ENCODE measurements around the gene TOMM22.

TOMM22 gene

DNA sequence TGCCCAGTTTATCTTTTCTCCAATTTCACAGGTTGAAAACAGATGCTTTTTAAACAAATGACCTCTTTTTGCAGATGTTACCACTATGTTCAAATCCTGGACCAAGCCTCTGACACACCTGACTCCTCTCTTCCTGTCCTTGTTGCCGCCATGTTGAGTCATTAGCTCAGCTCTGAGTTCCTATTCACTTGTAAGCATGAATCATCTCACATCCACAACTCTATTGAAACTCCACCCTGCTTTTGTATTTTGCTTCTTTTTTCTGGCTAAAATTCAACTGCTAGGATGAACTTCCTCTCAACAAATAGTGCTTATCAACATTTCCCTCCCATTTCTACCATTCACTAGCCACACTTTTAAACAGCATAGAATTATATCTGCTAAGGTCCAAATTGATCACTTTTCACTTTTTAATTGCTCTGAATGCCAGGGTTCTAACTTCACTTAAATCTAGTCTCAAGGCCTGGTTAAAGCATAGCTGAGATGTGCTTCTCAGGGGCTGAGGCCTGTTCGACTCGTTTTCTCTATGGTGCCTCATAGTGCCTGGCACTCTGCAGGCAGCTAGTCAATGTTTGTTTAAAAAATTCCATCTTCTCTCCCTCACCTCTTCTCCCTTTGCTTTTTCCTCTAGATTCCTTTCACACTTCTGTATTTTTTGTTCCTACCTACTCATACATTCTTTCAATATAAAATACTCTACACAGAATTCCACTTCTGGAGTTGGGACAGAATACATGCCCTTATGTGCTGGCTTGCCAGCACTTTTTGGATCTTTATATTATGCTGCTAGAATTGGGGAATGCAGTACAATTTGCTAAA lies 15.1 kb downstream of the TOMM22 start:
- DNase-seq = no peak

DNA sequence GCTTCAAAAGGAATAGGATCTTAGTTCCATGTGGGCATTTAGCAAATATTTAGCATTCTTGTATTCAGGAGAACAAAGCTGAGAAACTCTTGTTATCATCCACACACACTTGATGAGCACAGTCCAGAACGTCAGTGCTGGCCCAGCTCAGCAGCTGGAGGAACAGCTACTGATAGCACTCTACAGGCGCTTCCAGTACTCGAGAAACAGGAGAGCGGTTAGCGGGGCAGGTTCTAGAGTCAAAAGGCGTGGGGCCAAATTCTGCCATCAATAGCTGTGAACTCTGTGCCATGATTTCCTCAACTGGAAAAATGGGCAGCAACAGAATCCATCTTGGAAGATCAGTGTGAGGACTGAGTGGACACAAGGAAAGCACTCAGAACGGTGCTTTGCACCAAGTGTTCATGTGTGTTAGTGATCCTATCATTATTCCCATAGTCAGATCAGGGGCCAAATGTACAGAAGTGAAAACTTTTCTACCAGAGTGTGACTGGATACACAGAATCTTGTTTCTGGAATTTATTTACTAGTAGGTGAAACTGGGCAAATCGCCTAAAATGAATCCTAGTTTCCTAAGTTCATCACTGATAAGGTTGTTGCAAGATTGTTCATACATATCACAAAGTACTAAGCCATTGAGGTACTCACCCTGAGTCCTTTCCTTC lies 15.8 kb downstream of the TOMM22 start:
- DNase-seq = no peak

DNA sequence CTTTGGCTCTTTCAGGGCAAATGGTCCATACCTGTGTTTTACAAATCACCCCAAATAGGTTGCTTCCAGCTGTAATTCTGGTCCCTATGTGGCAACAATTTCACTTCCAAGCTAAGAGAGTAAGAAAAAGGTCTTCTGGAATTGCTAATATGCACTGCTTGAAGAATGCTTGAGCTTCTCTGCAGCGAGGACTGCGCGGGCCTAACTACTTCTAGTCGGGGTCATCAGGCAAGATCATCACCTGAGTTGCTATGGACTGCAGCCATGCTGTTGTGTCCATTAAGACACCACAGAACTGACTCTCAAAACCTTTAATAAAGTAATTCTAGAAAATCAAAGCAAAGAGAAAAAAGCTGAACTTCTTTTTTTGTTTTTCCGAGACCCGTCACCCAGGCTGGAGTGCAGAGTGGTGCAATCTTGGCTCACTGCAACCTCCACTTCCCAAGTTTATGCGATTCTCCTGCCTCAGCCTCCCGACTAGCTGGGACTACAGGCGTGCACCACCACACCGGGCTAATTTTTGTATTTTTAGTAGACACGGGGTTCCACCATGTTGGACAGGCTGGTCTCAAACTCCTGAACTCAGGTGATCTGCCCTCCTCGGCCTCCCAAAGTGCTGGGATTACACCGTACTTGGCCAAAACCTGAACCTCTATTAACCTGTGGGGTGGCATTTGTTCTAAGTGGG lies 16.8 kb downstream of the TOMM22 start:
- no peak for DNase-seq

DNA sequence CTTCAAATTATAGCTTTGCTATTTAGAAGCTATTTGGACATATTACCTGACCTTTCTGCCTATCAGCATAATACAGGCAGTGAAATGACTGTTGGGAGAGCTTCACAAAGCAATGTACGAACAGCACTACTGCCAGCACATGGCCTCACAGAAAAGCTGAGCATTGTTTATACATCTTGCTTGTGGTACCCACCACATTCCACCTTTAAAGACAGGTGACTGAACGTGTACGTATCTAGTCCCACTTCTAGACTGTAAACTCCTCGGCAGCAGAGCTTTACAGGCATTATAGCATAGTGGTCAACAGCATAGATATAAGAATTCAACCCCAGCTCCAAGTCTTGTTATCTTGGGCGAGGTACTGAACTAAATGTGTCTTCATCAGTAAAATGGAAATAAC lies 17.4 kb downstream of the TOMM22 start:
- DNase-seq = no peak

DNA sequence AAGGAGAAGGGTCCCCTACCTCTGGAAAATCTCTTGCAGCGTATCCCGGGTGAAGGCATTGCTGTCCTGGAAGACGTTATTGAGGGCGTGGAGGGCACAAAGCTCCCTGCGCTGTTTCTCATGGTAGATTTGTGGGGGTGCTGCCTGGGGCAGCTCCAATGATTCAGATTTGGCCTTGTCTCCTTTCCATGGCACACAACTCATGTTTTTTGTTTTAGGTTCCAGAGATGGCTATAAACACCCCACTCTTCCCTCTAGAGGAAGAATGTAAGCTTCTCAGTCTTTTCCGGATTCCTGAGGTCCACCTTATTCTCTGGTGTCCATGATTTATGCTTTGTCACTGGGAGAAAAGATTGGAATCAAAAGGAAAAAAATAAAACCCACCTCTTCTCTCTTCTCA lies 18.0 kb downstream of the TOMM22 start:
- no peak for DNase-seq

DNA sequence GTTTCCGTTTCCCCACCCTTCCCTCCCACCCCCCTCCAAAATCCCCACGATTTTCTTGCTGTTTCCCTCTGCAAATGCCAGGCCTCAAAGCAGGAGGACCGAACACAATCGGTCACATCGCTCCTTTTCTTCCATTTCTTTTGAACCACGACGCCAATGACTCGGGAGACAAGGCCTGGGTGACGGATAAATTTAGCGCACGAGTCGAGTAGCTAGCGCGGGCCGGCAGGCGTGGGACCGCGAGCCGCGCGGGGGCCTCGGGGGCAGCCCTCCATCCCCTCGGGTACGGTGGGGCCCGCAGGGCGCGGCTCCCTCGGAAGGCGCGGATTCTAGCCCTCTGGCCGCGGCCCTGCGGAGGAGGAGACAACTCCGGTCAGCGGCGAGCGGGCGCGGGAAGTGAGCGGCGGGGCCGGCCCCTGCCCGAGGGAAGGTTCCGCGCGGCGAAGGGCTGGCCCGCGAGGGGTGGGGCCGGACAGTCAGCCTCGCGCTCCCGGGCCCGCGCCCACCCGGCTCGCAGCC lies 18.6 kb downstream of the TOMM22 start:
- DNase-seq = no peak

DNA sequence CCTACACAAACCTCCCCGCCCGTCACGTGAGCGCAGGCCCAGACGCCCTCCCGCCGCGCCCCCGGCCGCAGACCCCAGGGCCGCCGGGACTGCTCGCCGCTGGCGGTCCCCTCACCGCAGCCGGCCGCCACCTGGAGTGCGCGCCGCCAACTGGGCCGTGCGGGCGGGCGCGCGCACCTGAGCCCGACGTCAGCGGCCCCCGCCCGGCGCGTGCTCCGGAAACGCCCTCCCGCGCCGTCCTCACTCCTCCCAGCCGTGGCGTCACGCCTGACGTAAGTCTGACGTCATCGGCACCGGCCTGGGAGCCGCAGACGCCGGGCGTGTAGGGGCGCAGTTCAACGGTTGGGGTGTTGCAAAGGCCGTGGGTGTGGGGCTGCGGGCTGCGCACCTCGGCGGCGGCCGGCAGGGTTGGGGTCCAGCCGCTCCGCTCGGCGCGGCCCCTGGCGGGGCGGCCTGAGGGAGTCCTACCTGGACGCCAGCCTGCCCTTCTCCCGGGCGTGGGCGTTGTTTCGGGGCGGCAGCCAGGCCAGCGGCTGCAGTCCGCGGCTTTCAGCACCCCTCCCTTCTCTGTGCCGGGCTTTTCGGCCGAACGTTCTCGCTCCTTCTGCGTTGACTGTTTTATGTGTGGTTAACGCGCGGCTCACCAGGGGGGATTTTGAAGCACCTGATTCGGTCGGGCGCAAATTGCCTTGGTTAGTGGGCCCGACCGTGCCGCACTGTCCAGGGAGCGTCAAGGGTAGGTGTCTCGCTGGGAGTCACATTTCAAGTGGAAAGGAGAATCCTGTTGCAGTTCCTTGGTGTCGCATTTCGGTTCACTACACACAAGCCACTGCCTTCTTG lies 19.3 kb downstream of the TOMM22 start, which contains the start of gene JOSD1:
JOSD1 (minus strand) TSS at position 155 of the 840 bp plus-strand sequence. CDS start 956 bp downstream, outside the sequence.
- DNase-seq = peak; percentile 88 to 90

DNA sequence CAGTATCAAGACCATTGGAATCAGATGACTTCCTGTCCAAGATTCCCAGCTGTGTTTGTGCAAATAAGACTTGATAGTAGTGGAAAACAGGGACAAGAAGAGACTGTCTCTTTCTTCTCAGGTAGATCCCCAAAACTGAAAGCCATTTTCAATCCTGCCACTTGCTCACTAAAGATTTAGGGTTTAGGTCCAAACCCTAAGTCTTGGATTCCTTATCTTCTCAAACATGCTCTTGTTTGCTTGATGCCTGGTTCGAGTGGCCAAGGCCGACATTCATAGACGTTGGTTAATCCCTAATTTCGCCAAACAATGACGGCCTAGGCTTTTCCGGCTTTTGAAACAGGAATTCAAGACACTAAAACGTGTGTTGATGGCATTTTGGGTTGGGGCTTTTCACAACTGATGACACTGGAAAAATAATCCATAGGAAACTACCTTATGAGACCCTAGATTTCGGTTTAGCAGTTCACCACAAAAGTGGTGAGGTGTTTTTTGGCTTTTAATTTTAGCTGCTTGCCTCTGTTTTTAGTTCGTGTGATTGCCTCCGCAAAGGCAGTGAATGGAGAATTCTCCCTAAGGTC lies 23.0 kb downstream of the TOMM22 start:
- DNase-seq = no peak

DNA sequence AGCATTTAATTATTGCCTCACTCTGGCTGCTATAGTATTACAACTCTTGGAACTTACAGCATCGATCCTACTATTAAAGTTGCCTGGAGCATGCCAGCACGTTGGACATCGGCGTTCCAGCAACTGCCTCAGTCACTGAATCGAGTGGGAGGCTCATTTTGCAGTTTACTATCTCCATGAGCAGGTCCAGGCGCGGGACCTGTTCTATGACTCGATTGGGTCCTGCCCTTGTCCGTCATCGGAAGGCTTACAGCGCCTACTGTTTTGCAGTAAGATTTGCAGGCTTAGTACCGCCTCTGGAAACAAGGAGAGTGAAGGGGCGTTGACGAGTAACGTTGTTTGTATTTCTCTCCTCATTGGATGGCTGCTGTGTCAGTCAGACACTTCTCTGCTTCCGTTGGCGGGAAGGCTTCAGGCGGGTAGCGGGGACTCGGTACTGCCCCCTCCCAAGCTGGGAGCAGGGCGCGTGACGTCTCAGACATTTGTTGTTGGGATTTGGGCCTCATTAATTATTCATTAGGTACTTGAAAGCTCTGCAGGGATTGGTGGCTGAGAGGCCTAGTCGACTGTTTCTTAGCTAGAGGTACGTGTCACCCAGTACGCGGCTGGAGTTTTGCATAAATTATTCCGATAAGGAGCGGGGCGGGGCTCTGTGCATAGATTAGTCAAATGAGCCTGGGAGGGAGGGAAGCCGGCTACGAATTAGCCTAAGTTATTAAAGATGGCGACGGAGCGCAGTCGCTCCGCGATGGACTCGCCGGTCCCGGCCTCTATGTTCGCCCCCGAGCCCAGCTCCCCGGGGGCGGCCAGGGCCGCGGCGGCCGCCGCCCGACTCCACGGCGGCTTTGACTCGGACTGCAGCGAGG lies 23.7 kb downstream of the TOMM22 start, which contains the start of gene GTPBP1:
GTPBP1 (plus strand) TSS at position 710 of the 866 bp plus-strand sequence; CDS start at position 722, 12 bp downstream.
- peak; percentile 98 to 99 for DNase-seq

DNA sequence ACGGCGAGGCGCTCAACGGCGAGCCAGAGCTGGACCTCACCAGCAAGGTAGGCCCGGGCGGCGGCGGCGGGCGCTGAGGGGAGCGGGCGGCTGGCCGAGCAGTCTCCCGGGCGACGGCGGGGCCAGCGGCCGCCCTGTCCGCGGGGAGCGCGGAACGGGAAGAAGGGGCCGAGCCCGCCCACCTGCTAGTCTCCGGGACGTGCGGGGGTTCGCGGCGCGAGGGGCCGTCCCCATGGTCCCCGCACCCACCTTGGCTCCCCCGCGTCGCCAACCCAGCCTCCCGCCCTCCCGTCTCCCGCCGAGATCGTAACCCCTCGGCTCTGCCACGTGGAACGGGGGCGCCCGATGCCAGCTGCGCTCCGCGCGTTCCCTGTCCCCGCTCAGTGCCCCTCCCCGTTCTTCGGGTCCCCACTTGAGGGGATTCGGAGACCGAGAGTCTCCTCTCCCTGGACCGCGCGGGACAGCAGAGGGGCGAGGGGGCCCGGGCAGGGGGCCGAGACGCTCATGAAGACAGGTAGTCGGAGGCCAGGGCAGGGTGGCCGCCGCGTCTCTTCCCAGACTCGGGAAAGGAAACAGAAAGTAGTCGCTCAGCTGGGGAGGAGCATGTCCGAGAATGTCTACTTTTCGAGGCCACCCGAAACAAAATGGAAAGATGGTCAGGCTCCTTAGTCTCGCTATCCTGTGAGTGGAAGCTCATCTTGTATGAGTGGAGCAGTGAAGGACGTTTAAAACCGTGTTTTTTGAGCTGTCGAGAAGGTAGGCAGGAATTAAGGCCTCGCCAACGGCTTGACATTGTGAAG lies 24.5 kb downstream of the TOMM22 start:
- DNase-seq = no peak

DNA sequence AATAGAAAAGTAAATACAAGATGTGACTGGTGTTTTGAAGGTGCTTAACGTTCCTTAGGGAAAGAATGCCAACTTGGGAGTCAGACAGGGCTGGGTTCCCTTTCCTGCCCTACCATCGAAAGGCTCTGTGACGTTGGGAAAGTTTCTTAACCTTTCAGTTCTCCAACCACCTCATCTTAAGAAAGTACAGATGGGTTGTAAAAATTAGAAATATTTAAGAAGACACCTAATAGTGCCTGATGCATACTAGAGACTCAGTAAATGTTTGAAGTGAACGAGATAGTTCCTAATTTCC lies 25.1 kb downstream of the TOMM22 start:
- DNase-seq = no peak

DNA sequence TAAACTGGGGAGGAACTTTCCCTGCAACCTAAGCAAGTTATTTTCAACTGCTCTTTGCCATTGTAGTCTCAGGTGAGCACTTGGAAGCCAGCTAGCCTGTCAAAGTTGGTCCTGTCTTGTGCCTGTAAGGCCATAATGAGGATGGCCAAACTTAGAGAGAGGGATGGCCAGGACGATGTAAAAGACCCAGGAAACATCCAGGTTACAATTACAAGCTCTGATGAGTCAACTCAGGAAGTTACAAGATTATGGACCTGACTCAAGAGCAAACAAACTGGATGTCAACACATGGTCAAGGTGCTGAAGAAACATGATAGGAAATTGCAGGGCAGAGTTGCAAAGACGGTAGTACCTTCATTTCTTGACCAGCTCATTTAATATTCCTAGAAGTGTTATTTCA lies 25.6 kb downstream of the TOMM22 start:
- DNase-seq = no peak

DNA sequence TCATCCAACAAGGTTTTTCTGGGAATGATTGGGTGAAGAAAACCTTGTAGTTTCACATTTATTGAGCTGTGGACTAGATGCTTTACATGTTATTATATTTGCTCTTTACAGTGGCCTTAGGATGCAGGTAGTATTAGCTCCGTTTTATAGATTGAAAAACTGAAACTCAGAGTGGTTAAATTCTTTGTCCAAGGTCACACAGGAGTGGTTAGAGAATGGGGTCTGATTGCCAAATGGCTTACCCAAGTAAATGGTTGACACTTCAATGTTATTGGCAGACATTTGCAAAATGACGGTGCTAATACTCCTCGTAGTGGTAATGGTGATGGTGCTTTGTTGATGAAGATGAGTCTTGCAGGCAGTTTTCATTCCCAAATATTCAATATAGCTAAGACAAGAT lies 26.2 kb downstream of the TOMM22 start:
- DNase-seq = no peak

DNA sequence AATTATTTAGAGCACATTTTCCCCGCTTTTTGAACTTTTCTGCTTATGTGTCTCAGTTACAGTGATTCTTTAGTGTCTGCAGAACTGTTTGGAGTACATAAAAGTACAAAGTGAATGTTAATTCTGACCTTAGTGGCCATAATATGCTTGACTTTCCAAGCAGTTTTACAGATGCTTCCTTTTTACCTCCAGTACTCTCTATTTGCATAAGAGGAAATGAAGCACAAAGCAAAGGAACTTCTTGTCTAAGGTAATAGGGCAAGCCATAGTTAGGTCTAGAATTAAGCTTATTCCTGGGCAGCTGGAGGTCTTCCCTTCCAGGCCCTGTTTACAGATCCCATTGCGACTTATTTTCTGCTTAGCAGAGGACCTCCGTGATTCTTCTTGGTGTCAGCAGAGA lies 27.5 kb downstream of the TOMM22 start:
- no peak for DNase-seq

DNA sequence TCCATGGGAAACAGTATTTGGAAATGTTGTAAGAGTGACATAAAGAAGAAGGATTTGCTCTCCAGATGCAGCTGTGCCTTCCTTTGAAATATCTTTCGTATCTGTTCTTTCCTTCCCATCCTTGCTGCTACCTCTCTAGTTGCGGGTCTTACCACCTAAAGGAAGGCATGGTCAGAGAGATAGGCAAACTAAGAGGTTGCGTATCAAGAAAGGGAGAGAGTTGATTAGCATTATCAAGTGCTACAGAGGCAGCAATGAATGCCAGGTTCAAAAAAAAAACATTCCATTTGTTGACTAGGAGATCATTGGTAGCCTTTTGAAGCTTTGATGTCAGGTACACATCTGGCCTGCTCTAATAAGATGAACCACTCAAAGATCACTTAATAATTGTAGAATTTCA lies 28.6 kb downstream of the TOMM22 start:
- DNase-seq = no peak

DNA sequence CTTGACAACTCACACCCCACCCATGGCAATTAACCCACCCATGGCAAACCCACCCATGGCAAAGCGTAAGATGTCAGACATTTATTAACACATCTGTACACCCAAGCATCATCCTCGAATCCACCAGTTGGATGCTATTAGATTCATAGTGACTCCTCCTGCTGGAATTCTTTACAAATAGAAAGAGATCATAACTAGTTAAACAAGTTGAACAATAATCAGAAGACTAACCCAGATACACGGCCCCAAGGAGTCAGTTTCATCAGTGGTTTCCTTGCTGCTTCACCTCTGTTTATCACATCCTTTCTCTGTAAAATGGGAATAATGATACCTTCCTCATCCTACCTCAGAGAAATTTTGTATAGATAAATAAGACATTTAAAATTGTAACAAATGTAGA lies 29.1 kb downstream of the TOMM22 start:
- no peak for DNase-seq

DNA sequence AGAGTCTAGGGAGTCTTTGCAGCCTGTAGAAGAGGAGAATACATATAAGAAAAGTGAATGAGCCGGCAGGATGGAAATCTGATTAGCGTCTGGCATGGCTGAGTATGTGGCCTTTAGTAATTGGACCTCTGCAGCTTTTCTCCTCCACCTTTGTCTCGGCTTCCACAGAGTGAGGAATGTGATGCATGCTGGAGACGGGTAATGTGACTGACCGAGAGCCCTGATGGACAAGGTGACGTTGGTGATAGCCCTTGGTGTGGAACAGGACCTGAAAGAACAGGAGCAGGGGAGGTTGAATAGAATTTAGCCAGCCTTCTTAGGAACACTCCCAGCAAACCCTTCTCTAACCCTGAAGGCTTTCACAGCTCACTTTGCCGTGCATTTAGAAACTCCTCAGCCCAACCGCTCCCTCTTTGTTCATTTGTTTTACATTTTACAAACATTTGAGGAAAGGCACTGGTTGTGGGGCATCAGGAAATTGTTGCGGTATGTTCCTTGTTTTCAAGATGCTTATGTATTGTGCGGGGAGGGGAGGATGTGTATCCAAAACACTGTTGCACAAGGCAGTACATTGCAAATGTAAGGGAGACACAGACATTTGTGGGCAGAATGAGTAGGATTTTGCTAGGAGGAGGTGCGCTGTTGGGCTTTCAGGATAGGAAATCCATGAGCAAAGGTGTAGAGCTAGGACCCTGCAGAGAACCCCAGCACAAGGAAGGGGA lies 30.9 kb downstream of the TOMM22 start:
- no peak for DNase-seq

DNA sequence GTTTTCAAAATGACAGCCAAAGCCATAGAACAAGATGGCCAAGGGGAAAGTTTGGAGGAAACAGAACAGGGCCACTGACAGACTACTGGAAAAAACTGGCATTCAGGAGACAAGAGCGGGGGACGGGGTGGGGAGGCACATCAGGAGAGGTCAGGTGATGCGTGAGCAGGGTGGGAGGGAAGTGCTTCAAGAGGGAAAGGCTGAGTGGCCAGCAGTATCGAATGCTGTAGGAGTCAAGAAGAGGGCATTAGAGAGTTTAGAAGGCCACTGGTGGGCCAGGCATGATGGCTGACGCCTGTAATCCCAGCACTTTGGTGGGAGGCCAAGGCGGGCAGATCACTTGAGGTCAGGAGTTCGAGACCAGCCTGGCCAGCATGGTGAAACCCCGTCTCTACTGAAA lies 32.2 kb downstream of the TOMM22 start:
- no peak for DNase-seq

DNA sequence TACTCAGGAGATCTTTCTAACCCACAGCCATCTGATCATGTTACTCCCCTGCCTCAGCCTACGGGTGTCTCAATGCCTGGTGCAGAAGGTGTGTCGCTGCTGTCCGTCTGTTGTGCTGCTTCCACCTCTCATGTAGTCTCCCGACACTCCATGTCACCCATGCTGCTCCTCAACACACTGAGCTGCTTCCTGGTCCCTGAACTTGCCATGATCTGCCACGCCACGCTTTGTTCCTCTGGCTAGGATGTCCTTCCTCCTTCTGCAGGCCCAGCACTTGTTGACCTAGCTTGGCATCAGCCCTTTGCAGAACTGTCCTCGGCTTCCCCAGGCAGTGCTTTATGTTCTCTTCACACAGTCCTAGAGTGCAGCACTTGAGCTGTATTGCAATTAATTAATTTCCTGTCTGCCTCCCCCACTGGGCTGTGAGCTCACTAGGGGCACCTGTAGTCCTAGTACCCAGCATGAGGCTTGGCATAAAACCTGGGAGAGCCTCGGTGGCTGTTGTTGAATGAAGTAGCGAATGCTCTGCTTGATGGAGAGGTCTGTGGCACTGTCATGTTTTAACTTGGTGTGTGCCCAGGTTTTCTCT lies 33.5 kb downstream of the TOMM22 start:
- no peak for DNase-seq

Measured in NCI-H2081 (cell line).